ENCODE measurements around the gene OOSP4A.

DNA sequence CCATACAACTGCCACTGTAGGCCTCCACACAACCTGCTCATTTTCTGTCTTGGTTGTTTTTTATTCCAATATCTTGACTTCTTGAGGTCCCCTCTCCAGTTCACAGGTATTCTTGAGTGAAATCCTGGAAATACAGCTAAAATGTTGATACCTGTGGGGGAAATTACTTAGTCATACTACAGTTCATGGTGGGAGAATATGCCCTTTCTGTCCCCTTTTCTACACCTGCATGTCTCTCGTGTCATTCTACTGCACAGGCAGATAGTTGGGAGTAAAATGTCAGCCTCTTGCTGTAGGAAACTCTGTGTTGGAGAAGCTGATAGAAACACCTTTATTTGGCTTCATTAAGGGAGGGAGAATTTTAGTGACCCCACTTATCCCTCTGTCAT, 4.6 kb downstream of the OOSP4A start:
- TF ChIP-seq, protein P1, sequence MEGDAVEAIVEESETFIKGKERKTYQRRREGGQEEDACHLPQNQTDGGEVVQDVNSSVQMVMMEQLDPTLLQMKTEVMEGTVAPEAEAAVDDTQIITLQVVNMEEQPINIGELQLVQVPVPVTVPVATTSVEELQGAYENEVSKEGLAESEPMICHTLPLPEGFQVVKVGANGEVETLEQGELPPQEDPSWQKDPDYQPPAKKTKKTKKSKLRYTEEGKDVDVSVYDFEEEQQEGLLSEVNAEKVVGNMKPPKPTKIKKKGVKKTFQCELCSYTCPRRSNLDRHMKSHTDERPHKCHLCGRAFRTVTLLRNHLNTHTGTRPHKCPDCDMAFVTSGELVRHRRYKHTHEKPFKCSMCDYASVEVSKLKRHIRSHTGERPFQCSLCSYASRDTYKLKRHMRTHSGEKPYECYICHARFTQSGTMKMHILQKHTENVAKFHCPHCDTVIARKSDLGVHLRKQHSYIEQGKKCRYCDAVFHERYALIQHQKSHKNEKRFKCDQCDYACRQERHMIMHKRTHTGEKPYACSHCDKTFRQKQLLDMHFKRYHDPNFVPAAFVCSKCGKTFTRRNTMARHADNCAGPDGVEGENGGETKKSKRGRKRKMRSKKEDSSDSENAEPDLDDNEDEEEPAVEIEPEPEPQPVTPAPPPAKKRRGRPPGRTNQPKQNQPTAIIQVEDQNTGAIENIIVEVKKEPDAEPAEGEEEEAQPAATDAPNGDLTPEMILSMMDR (IDR thresholded peaks at IDR 0.05): no peak
- TF ChIP-seq POLR2A (IDR thresholded peaks at IDR 0.05; ENCODE audit: low read depth): no peak
- no peak for TF ChIP-seq POLR2AphosphoS5 (IDR thresholded peaks at IDR 0.05)
